ENCODE data around the gene CACNA1H.

DNA sequence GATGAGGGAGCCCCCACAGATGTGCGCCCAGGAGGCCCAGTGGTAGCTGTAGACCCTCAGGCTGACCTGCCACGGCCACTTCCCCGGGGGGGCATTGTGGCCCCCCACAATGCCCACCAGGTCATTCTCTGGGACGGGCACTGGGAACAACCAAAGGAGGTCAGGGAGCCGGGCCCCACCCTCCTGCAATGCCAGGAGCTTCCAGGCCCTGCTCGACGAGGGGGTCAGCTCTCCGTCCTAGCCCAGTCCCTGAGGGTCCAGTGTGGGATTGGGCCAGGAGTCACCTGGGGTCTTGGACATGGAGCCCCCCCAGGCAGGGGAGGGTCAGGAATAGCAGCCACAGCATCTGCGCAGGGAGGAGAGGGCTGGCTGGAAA, 109.9 kb downstream of the CACNA1H start:
- TF ChIP-seq, protein P1, sequence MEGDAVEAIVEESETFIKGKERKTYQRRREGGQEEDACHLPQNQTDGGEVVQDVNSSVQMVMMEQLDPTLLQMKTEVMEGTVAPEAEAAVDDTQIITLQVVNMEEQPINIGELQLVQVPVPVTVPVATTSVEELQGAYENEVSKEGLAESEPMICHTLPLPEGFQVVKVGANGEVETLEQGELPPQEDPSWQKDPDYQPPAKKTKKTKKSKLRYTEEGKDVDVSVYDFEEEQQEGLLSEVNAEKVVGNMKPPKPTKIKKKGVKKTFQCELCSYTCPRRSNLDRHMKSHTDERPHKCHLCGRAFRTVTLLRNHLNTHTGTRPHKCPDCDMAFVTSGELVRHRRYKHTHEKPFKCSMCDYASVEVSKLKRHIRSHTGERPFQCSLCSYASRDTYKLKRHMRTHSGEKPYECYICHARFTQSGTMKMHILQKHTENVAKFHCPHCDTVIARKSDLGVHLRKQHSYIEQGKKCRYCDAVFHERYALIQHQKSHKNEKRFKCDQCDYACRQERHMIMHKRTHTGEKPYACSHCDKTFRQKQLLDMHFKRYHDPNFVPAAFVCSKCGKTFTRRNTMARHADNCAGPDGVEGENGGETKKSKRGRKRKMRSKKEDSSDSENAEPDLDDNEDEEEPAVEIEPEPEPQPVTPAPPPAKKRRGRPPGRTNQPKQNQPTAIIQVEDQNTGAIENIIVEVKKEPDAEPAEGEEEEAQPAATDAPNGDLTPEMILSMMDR (IDR thresholded peaks at IDR 0.05; ENCODE audit: low read depth, low read length) = no peak
- no peak for TF ChIP-seq EZH2phosphoT487 (IDR thresholded peaks at IDR 0.05; ENCODE audit: low read depth)

Data from OCI-LY3 (cell line).